Osteoblast (primary cell): ENCODE data around the gene NHSL2. TPM values are rescaled to one million over a fixed set of nuclear protein-coding genes. Genes with fewer than 3 reads are reported as not detected.

ENCODE experiments used
- DNase-seq: peaks from one replicate; pipeline ENCODE4 v3.0.0; 2011; ENCODE audit warnings: low spot score, mixed read lengths; ENCODE audit not compliant: insufficient read length; ENCODE audit errors: missing footprints
- H2AFZ ChIP-seq: 2 replicates; pipeline ENCODE4 v1.6.0; 2011; ENCODE audit warnings: mild to moderate bottlenecking, low read length
- H3K27ac ChIP-seq: 2 replicates; pipeline ENCODE4 v1.5.1; 2011; ENCODE audit warnings: mild to moderate bottlenecking, low read depth, low read length, moderate library complexity
- H3K27me3 ChIP-seq: 2 replicates; pipeline ENCODE4 v1.6.0; 2012; ENCODE audit warnings: mild to moderate bottlenecking, control low read depth, inconsistent platforms, low read length, moderate library complexity; ENCODE audit not compliant: insufficient read depth
- H3K36me3 ChIP-seq: 2 replicates; pipeline ENCODE4 v1.5.1; 2011; ENCODE audit warnings: mild to moderate bottlenecking, low read length, control low read depth, moderate library complexity; ENCODE audit not compliant: insufficient read depth
- H3K4me1 ChIP-seq: 2 replicates; pipeline ENCODE4 v1.5.1; 2011; ENCODE audit warnings: mild to moderate bottlenecking, low read length, control low read depth, moderate library complexity; ENCODE audit not compliant: insufficient read depth
- H3K4me2 ChIP-seq: 2 replicates; pipeline ENCODE4 v1.6.0; 2011; ENCODE audit warnings: mild to moderate bottlenecking, low read length; ENCODE audit not compliant: insufficient read depth
- H3K4me3 ChIP-seq: fragments of 200-600 bp; sonication (generic); 3 replicates; pipeline ENCODE4 v1.5.1; 2012; ENCODE audit warnings: mild to moderate bottlenecking, low read length, inconsistent platforms; ENCODE audit not compliant: insufficient read depth
- H3K79me2 ChIP-seq: 2 replicates; pipeline ENCODE4 v1.6.0; 2012; ENCODE audit warnings: mild to moderate bottlenecking, low read length, control low read depth, inconsistent platforms; ENCODE audit not compliant: insufficient read depth
- H3K9me3 ChIP-seq: 2 replicates; pipeline ENCODE4 v1.5.1; 2011; ENCODE audit warnings: low read depth, low read length, control low read depth
- H4K20me1 ChIP-seq: 2 replicates; pipeline ENCODE4 v1.6.0; 2012; ENCODE audit warnings: mild to moderate bottlenecking, low read length, control low read depth; ENCODE audit not compliant: insufficient read depth
- total RNA-seq: library from RNA; depleted of rRNA; stranded (reverse); fragments of >200 nt; gene quantifications from 2 replicates; pipeline ENCODE4 v1.2.3, GENCODE V29; 2012
- TF ChIP-seq, protein P1 (sequence below): IDR thresholded peaks from 2 replicates; pipeline ENCODE4 v1.5.1; 2011; ENCODE audit warnings: mild to moderate bottlenecking, low read depth, low read length, moderate library complexity; ENCODE audit errors: extremely low read depth

Gene NHSL2
- total RNA-seq, 1 donor = 1.1 TPM

DNA sequence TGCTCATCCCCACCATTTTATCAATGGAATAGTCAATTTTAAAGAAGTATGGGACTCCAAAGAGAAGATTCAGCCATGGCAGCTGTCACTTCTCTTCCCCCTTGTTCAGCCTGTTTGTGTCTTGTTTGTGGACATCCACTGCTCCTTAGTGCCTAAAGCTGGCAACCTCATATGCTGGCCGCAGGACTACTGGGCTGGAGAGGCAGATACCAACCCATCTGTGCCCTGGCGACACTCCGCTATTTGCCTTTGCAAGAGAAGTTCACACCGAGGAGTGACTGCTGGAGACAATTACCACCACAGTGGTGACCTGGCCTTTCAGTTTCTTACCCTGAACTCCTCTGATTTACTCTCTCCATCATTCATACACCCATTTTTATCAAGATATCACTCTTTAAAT is 64.3 kb downstream of the NHSL2 start:
- Histone ChIP-seq H2AFZ (no peak overlapping the region), H3K27me3 (peaks cover 45% of the 10 kb centered on the region), H4K20me1 (peaks cover 2% of the 10 kb centered on the region), H3K9me3 (no peaks in the 10 kb centered on the region), H3K4me2 (no peak overlapping the region), H3K27ac (no peak overlapping the region), H3K4me3 (no peak overlapping the region), H3K79me2 (no peaks in the 10 kb centered on the region), H3K36me3 (no peaks in the 10 kb centered on the region), H3K4me1 (no peaks in the 10 kb centered on the region)
- TF ChIP-seq, protein P1, sequence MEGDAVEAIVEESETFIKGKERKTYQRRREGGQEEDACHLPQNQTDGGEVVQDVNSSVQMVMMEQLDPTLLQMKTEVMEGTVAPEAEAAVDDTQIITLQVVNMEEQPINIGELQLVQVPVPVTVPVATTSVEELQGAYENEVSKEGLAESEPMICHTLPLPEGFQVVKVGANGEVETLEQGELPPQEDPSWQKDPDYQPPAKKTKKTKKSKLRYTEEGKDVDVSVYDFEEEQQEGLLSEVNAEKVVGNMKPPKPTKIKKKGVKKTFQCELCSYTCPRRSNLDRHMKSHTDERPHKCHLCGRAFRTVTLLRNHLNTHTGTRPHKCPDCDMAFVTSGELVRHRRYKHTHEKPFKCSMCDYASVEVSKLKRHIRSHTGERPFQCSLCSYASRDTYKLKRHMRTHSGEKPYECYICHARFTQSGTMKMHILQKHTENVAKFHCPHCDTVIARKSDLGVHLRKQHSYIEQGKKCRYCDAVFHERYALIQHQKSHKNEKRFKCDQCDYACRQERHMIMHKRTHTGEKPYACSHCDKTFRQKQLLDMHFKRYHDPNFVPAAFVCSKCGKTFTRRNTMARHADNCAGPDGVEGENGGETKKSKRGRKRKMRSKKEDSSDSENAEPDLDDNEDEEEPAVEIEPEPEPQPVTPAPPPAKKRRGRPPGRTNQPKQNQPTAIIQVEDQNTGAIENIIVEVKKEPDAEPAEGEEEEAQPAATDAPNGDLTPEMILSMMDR = no peak
- DNase-seq = no peak

DNA sequence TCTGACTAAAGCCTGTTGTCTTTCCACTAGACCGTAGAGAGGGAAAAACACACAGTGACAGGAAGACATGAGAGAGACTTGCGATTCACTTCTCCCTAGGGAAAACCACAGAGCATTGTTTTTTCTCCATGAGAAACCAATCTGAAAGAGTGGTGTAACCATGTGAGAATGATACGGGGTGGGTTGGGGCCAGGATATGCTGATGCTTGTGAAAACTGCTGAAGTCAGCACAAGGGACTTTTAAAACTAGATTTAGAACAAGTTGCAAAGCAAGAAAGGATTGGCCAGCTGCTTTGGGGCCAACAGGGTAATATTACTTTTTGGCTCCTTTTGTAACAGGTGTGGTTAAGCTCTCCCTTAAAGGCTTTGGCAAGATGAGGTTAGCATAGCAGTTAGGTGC is 66.1 kb downstream of the NHSL2 start:
- no peaks in the 10 kb centered on the region for H3K79me2 ChIP-seq
- peaks cover 2% of the 10 kb centered on the region for H4K20me1 ChIP-seq
- H2AFZ ChIP-seq = no peak overlapping the region
- no peak overlapping the region for H3K4me3 ChIP-seq
- no peak overlapping the region for H3K4me2 ChIP-seq
- no peak for DNase-seq
- H3K27ac ChIP-seq = no peak overlapping the region
- no peaks in the 10 kb centered on the region for H3K9me3 ChIP-seq
- TF ChIP-seq, protein P1 = no peak
- H3K27me3 ChIP-seq = peaks cover 43% of the 10 kb centered on the region
- H3K36me3 ChIP-seq = no peaks in the 10 kb centered on the region
- H3K4me1 ChIP-seq = no peaks in the 10 kb centered on the region

DNA sequence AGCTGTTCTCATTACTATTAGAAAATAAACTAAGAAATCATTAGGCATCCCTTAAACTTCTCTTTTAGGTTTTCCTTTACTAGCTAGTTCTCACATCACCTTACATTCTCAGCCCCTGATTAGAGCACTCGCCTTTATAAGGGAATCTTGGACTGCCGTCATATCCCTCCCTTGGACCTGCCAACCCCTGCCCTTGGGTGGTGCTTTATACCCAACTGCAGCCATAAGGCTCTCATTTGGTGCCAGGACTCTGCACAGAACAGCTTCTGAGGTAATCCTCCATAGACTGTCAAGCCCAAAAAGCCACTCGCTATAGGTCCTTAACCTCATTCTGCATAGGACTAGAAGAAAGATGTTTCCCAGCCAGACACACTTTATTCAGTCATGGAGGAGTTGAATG is 67.5 kb downstream of the NHSL2 start:
- Histone ChIP-seq H3K27ac (no peak overlapping the region), H3K79me2 (no peaks in the 10 kb centered on the region), H3K4me1 (no peaks in the 10 kb centered on the region), H4K20me1 (peaks cover 2% of the 10 kb centered on the region), H3K9me3 (no peaks in the 10 kb centered on the region), H3K4me2 (no peak overlapping the region), H3K27me3 (peaks cover 50% of the 10 kb centered on the region), H3K4me3 (no peak overlapping the region), H2AFZ (no peak overlapping the region), H3K36me3 (no peaks in the 10 kb centered on the region)
- TF ChIP-seq, protein P1 = no peak
- DNase-seq = no peak

DNA sequence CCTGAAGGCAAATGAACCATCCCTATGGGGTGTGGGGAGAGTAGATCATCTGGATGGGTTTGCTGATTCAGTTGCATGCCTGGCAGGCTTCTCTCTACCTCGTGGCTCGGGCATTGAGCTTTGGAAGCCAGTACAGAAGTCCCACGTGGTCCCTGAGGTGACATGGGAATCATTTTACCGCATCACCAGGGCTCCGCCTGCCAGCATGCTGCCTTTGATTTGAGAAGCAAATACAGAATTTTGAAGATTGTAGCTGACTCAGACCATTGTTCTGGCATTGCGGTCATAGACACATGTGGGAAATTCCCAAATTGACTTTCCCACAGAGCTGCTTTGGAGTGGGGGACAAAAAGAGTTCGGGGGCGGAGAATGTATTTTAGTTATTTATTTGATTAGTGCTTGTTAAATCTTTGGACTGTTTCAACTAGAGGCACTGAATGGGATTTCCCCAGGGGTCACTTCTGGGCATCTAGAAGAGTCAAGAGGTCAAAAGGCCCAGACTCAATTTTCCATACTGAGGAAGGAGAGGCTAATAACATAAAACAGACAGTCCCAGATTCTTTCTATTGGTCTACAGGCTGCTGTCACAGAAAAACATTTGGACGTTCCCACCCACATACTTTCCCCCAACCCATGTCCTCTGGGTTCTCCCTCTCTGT is 79.3 kb downstream of the NHSL2 start:
- H4K20me1 ChIP-seq = no peaks in the 10 kb centered on the region
- DNase-seq = no peak
- H2AFZ ChIP-seq = no peak overlapping the region
- H3K4me1 ChIP-seq = no peaks in the 10 kb centered on the region
- peaks cover 10% of the 10 kb centered on the region for H3K27me3 ChIP-seq
- peaks cover 7% of the 10 kb centered on the region for H3K9me3 ChIP-seq
- TF ChIP-seq, protein P1 = no peak
- H3K4me2 ChIP-seq = no peak overlapping the region
- no peaks in the 10 kb centered on the region for H3K79me2 ChIP-seq
- H3K27ac ChIP-seq = no peak overlapping the region
- H3K4me3 ChIP-seq = no peak overlapping the region
- no peaks in the 10 kb centered on the region for H3K36me3 ChIP-seq
